Cardiac fibroblast (primary cell): ENCODE measurements around the gene CNTNAP2.

ENCODE experiments used
- DNase-seq, 2 donors: peaks; one replicate each; pipeline versions ENCODE4 v3.0.0 to v3.0.0-alpha.2; 2010; ENCODE audit warnings: low read depth in 2 of 2
- H3K4me3 ChIP-seq, 2 donors: replicated peaks in 1 of 2; 1 replicate in 1 of 2; 2 replicates in 1 of 2; pipeline ENCODE4 v1.5.1; 2011; ENCODE audit warnings: low read depth in 2 of 2, low read length in 2 of 2, mild to moderate bottlenecking in 2 of 2, moderate library complexity in 1 of 2
- CTCF ChIP-seq: IDR thresholded peaks from one replicate; pipeline ENCODE4 v1.5.1; 2011; ENCODE audit warnings: low read depth, mild to moderate bottlenecking, low read length, inconsistent platforms

Gene CNTNAP2

GRCh38 chr7:147033641-147034040, 917.0 kb downstream of the CNTNAP2 start:
- DNase-seq = no peak
- TF ChIP-seq CTCF = no peak
- no peak overlapping the region for H3K4me3 ChIP-seq

DNA sequence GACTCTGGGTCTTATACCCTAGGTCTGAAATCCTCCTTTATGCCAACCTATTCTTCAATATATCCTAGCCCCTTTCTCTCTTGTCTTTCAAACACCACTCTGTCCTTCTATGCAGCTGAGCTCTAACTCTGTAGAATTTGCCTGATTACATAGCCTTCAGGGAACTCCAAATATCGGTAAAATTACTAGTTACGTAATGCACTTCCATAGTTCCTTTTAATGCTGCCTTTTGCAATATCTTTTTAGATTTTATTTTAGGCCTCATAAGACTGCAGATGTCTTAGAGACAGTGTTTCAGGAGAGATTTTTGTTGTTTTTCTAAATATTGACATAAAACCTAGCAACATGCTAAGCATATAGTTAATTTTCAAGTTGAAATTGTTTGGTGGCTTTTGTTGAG, 924.8 kb downstream of the CNTNAP2 start:
- H3K4me3 ChIP-seq = no peak overlapping the region
- DNase-seq = no peak
- TF ChIP-seq CTCF = no peak

DNA sequence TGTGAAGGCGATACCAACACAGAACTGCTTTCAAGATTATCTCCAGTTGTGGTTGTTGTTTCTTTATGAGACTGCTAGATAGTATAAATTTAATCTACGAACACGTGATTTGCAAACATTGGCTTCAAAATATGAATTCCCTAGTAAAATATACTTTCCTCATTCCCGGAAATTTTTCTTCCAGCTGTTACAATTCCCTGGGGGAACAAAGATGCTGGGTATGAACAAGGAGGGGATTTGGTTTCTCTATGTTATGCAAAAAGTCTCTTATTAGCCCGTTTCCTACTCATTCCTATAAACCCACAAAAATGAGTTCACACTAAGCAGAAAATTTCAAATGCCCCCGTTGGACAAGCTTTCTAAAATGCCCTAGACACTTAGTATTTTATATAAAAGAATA, 928.3 kb downstream of the CNTNAP2 start:
- TF ChIP-seq CTCF = no peak
- no peak overlapping the region for H3K4me3 ChIP-seq
- peak in 1 of 2 donors; percentile 5 for DNase-seq

GRCh38 chr7:147047696-147048095, 931.1 kb downstream of the CNTNAP2 start:
- no peak for TF ChIP-seq CTCF
- no peak for DNase-seq
- H3K4me3 ChIP-seq = no peak overlapping the region

DNA sequence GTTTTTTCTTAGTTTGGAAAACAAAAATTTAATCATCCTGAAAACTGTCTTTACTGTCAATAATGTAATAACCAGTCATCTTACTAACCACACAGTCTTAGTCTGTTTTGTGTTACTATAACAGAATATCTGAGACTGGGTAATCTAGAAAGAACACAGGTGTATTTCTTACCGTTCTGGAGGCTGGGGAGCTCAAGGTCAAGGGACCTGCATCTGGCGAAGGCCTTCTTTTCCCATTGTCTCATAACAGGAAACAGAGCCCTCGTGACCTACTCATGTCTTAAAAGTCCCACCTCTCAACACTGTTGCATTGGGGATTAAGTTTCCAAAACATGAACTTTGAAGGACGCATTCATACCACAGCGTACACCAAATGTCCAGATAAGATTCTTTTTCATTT, 932.3 kb downstream of the CNTNAP2 start:
- DNase-seq = no peak
- TF ChIP-seq CTCF = no peak

DNA sequence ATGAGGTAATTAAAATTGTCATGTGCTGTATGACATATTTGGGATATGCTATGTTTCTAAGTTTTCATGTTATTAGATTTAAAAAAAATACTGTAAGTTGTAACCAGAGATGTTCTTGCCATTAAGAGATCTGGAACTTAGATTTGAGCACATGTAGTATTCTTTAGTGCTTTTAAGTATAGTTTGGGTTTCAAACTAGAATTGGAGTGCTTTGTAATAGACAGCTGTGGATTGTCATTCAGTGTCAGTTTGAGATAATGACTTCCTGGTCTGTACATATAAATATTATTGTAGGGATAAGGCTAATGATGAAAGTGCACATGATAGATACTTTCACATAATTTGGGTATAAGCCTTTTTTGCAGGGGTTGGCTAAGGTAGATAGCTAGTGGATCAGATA, 936.2 kb downstream of the CNTNAP2 start:
- DNase-seq = no peak
- H3K4me3 ChIP-seq = no peak overlapping the region
- no peak for TF ChIP-seq CTCF

More for the DNA sequence above, 932.3 kb downstream of the CNTNAP2 start:
- no peak overlapping the region for H3K4me3 ChIP-seq

- no peak overlapping the region for H3K4me3 ChIP-seq
- no peak for DNase-seq
Observed at GRCh38 chr7:147053746-147054145, 937.1 kb downstream of the CNTNAP2 start.

More at GRCh38 chr7:147053746-147054145, 937.1 kb downstream of the CNTNAP2 start:
- TF ChIP-seq CTCF = no peak
